ENCODE data around the gene IDH3G. TPM values are rescaled to one million over a fixed set of nuclear protein-coding genes. Genes with fewer than 3 reads are reported as not detected.

Gene IDH3G
- 351 TPM for total RNA-seq

GRCh38 chrX:153794018-153794896 lies at the start of gene IDH3G, which contains the start of gene SSR4:
Gene IDH3G, minus strand, starts transcription at chrX:153794375. Its CDS starts 49 bp downstream, at chrX:153794326.
Gene SSR4, plus strand, starts transcription at chrX:153794668. Its CDS starts 20 bp downstream, at chrX:153794688.
- peak within 1 kb of the TSS; percentile 71 to 76 for H3K4me3 ChIP-seq
- intact Hi-C loops (cut with DNase I) = loop anchor here (1.0 kb wide), 2 partner anchors 70 to 134 kb away; partner anchors contain the start of genes ABCD1 and BCAP31
- H3K36me3 ChIP-seq = peaks cover 6 to 29% of the 10 kb centered on the region in 2 donors
- TF ChIP-seq CTCF (IDR thresholded peaks at IDR 0.05) = peak in 1 of 3 experiments; percentile 13
- DNase-seq (ENCODE audit: low spot score in 2 of 2) = peak; percentile 48 to 95
- H3K9me3 ChIP-seq = no peaks in the 10 kb centered on the region
- peak within 1 kb of the TSS; percentile 93 to 96 for H3K27ac ChIP-seq
- no peaks in the 10 kb centered on the region for H3K27me3 ChIP-seq
- H3K4me1 ChIP-seq = peaks cover 0 to 6% of the 10 kb centered on the region in 2 donors

GRCh38 chrX:153836921-153837320 lies 42.7 kb upstream of the IDH3G start:
- no peak for DNase-seq (ENCODE audit: low spot score in 2 of 2)
- TF ChIP-seq CTCF (IDR thresholded peaks at IDR 0.05) = no peak
- Histone ChIP-seq H3K27me3 (no peaks in the 10 kb centered on the region), H3K4me3 (no peak overlapping the region), H3K4me1 (no peaks in the 10 kb centered on the region), H3K9me3 (no peaks in the 10 kb centered on the region), H3K27ac (no peak overlapping the region), H3K36me3 (no peaks in the 10 kb centered on the region)
- intact Hi-C loops (cut with DNase I) = no loop called here

GRCh38 chrX:153832728-153833127 lies 38.6 kb upstream of the IDH3G start:
- no peak for DNase-seq (ENCODE audit: low spot score in 2 of 2)
- H3K36me3 ChIP-seq = no peaks in the 10 kb centered on the region
- H3K27me3 ChIP-seq = peaks cover 5% of the 10 kb centered on the region
- no peak overlapping the region for H3K27ac ChIP-seq
- H3K4me1 ChIP-seq = peaks cover 0 to 4% of the 10 kb centered on the region in 2 donors
- no peaks in the 10 kb centered on the region for H3K9me3 ChIP-seq
- TF ChIP-seq CTCF (IDR thresholded peaks at IDR 0.05) = no peak
- intact Hi-C loops (cut with DNase I) = no loop called here
- H3K4me3 ChIP-seq = no peak overlapping the region

- Histone ChIP-seq H3K27me3 (peaks cover 5% of the 10 kb centered on the region), H3K36me3 (no peaks in the 10 kb centered on the region), H3K27ac (no peak overlapping the region), H3K9me3 (no peaks in the 10 kb centered on the region), H3K4me1 (peaks cover 0 to 4% of the 10 kb centered on the region in 2 donors), H3K4me3 (no peak overlapping the region)
- no peak for TF ChIP-seq CTCF (IDR thresholded peaks at IDR 0.05)
- intact Hi-C loops (cut with DNase I) = no loop called here
- no peak for DNase-seq (ENCODE audit: low spot score in 2 of 2)
Observed at GRCh38 chrX:153831429-153832150, 37.4 kb upstream of the IDH3G start.

- intact Hi-C loops (cut with DNase I) = no loop called here
- peaks cover 5% of the 10 kb centered on the region for H3K27me3 ChIP-seq
- TF ChIP-seq CTCF (IDR thresholded peaks at IDR 0.05) = no peak
- H3K27ac ChIP-seq = no peak overlapping the region
- no peak for DNase-seq (ENCODE audit: low spot score in 2 of 2)
- no peaks in the 10 kb centered on the region for H3K9me3 ChIP-seq
- peaks cover 0 to 4% of the 10 kb centered on the region in 2 donors for H3K4me1 ChIP-seq
- no peaks in the 10 kb centered on the region for H3K36me3 ChIP-seq
- H3K4me3 ChIP-seq = peak overlapping the region; percentile 55 to 68
Observed at GRCh38 chrX:153830640-153831428, 36.7 kb upstream of the IDH3G start.

Measured in ascending aorta (tissue), 2 donors.